GM20000 (cell line): ENCODE data around the gene ACTR8.

Experiments used
- DNase-seq: peaks from one replicate; pipeline ENCODE4 v3.0.0; 2012; ENCODE audit warnings: low spot score
- CTCF ChIP-seq: IDR thresholded peaks from 2 replicates; pipeline ENCODE4 v1.5.1; 2012; ENCODE audit warnings: mild to moderate bottlenecking, control low read depth; ENCODE audit errors: extremely low read depth, missing control alignments

ACTR8 gene

GRCh38 chr3:53841296-53841695, 40.7 kb downstream of the ACTR8 start:
- no peak for DNase-seq
- TF ChIP-seq CTCF, result no peak

GRCh38 chr3:53837331-53837730, 44.6 kb downstream of the ACTR8 start:
- TF ChIP-seq CTCF, result no peak
- DNase-seq, result no peak

- DNase-seq, result no peak
- no peak for TF ChIP-seq CTCF
Measured at GRCh38 chr3:53836084-53836872, 45.7 kb downstream of the ACTR8 start.

GRCh38 chr3:53835257-53835656, 46.7 kb downstream of the ACTR8 start:
- TF ChIP-seq CTCF, result no peak

GRCh38 chr3:53834429-53835095, 47.4 kb downstream of the ACTR8 start:
- TF ChIP-seq CTCF, result no peak

More at GRCh38 chr3:53835257-53835656, 46.7 kb downstream of the ACTR8 start:
- DNase-seq, result no peak

GRCh38 chr3:53833700-53834099, 48.3 kb downstream of the ACTR8 start:
- TF ChIP-seq CTCF, result no peak
- DNase-seq, result no peak

More at GRCh38 chr3:53834429-53835095, 47.4 kb downstream of the ACTR8 start:
- DNase-seq, result no peak

- no peak for DNase-seq
- no peak for TF ChIP-seq CTCF
Measured at GRCh38 chr3:53833053-53833645, 48.8 kb downstream of the ACTR8 start.
